Activated CD4-positive, CD25-positive, alpha-beta regulatory T cell treated with anti-CD3 and anti-CD28 coated beads, Interleukin-2, amount 50 U/mL, for 16 hours (primary cell): ENCODE data around the gene GYPA.
"Not testable (repeated sequence)": the region's sequence is repeated elsewhere in the genome, so short reads cannot be mapped to it uniquely, and the experiment has no call there.

Source experiments
- DNase-seq: peaks from one replicate; pipeline ENCODE4 v3.0.0-alpha.2; 2020; ENCODE audit warnings: low read depth, low spot score

The GYPA gene

GRCh38 chr4:144140594-144141295, at the start of gene GYPA:
TSS of gene GYPA (minus strand) at chr4:144140718. CDS start at chr4:144140635, 83 bp downstream.
- not testable (repeated sequence) for DNase-seq

GRCh38 chr4:144190009-144190408, 49.5 kb upstream of the GYPA start:
- no peak for DNase-seq

- DNase-seq: no peak
Measured at GRCh38 chr4:144189121-144189520, 48.6 kb upstream of the GYPA start.

GRCh38 chr4:144185086-144185485, 44.6 kb upstream of the GYPA start:
- DNase-seq: no peak

- no peak for DNase-seq
Measured at GRCh38 chr4:144183165-144183564, 42.6 kb upstream of the GYPA start.

- no peak for DNase-seq
Measured at GRCh38 chr4:144181391-144181790, 40.9 kb upstream of the GYPA start.

GRCh38 chr4:144179152-144179739, 38.7 kb upstream of the GYPA start:
- DNase-seq: no peak

GRCh38 chr4:144178414-144178813, 37.9 kb upstream of the GYPA start:
- no peak for DNase-seq

- no peak for DNase-seq
Measured at GRCh38 chr4:144176476-144176875, 36.0 kb upstream of the GYPA start.

GRCh38 chr4:144174401-144175067, 34.0 kb upstream of the GYPA start:
- no peak for DNase-seq

GRCh38 chr4:144171697-144172096, 31.2 kb upstream of the GYPA start:
- DNase-seq: no peak

- DNase-seq: no peak
Measured at GRCh38 chr4:144169211-144169610, 28.7 kb upstream of the GYPA start.

GRCh38 chr4:144154044-144154443, 13.5 kb upstream of the GYPA start:
- no peak for DNase-seq

- DNase-seq: peak; percentile 15
Measured at GRCh38 chr4:144142690-144143326, 2.3 kb upstream of the GYPA start.

GRCh38 chr4:144141493-144141892, 975 bp upstream of the GYPA start:
- DNase-seq: no peak

- DNase-seq: not testable (repeated sequence)
Measured at GRCh38 chr4:144139991-144140390, 527 bp downstream of the GYPA start.

GRCh38 chr4:144139547-144139946, 971 bp downstream of the GYPA start:
- DNase-seq: not testable (repeated sequence)

GRCh38 chr4:144138239-144138638, 2.3 kb downstream of the GYPA start:
- not testable (repeated sequence) for DNase-seq

GRCh38 chr4:144137137-144137931, 3.2 kb downstream of the GYPA start:
- not testable (repeated sequence) for DNase-seq

- not testable (repeated sequence) for DNase-seq
Measured at GRCh38 chr4:144136189-144136588, 4.3 kb downstream of the GYPA start.

- DNase-seq: not testable (repeated sequence)
Measured at GRCh38 chr4:144130167-144130566, 10.4 kb downstream of the GYPA start.
